A673 (cell line): Measurements from ENCODE around the gene EDN3. TPM values are rescaled to one million over a fixed set of nuclear protein-coding genes. Genes with fewer than 3 reads are reported as not detected.

Experiments
- BruUV-seq: library from RNA; stranded (reverse); fragments of 400-500 nt; replicated peaks from 2 replicates; lab custom pipeline; 2021; lab: Mats Ljungman, UMichigan
- CTCF ChIA-PET: fragments of 300-600 bp; sonication (Branson Sonifier 250); formaldehyde crosslinking; loops from one replicate; lab custom pipeline; 2022; ENCODE audit warnings: antibody characterized with exemption; lab: Charles Lee
- POLR2A ChIA-PET: fragments of 300-600 bp; sonication (Branson Sonifier 250); formaldehyde crosslinking; loops from one replicate; lab custom pipeline; 2022; ENCODE audit warnings: antibody characterized with exemption; ENCODE audit not compliant: low non-redundant PET; lab: Charles Lee
- DNase-seq: peaks from one replicate; pipeline ENCODE4 v3.0.0-alpha.2; 2015; ENCODE audit warnings: low spot score
- H3K27ac ChIP-seq: fragments of 200-600 bp; sonication (generic); 2 replicates; pipeline ENCODE4 v1.5.1; 2016; ENCODE audit warnings: mixed run types, low read depth, mild to moderate bottlenecking, mixed read lengths, antibody characterized with exemption, low read length; ENCODE audit not compliant: poor library complexity, severe bottlenecking
- H3K27me3 ChIP-seq: fragments of 200-600 bp; sonication (generic); replicated peaks from 2 replicates; pipeline ENCODE4 v1.6.1; 2017; ENCODE audit warnings: mixed run types, low read depth, mild to moderate bottlenecking, mixed read lengths, antibody characterized with exemption, low read length; ENCODE audit not compliant: insufficient read depth, poor library complexity
- H3K36me3 ChIP-seq: fragments of 200-600 bp; sonication (generic); 2 replicates; pipeline ENCODE4 v1.6.1; 2016; ENCODE audit warnings: mixed run types, mild to moderate bottlenecking, mixed read lengths, antibody characterized with exemption, low read length; ENCODE audit not compliant: insufficient read depth, poor library complexity, severe bottlenecking
- H3K4me1 ChIP-seq: fragments of 200-600 bp; sonication (generic); 2 replicates; pipeline ENCODE4 v1.6.1; 2017; ENCODE audit warnings: mixed run types, mild to moderate bottlenecking, mixed read lengths, antibody characterized with exemption, low read length; ENCODE audit not compliant: insufficient read depth, poor library complexity, severe bottlenecking
- H3K4me3 ChIP-seq: fragments of 200-600 bp; sonication (generic); 2 replicates; pipeline ENCODE4 v1.5.1; 2016; ENCODE audit warnings: low read depth, mixed run types, mild to moderate bottlenecking, mixed read lengths, low read length; ENCODE audit not compliant: poor library complexity, severe bottlenecking
- H3K9me3 ChIP-seq: fragments of 200-600 bp; sonication (generic); 2 replicates; pipeline ENCODE4 v1.6.1; 2016; ENCODE audit warnings: mixed run types, low read depth, mild to moderate bottlenecking, mixed read lengths, antibody characterized with exemption, low read length; ENCODE audit not compliant: poor library complexity, severe bottlenecking
- CTCF ChIP-seq: fragments of 300-800, 200-600 bp; sonication (generic); conservative IDR thresholded peaks from 2 replicates; pipeline ENCODE4 v1.5.1; 2017; ENCODE audit warnings: low read depth, mild to moderate bottlenecking, antibody characterized with exemption, low read length, moderate library complexity, mixed read lengths
- EZH2 ChIP-seq: fragments of 200-600 bp; sonication (generic); IDR thresholded peaks from 2 replicates; pipeline ENCODE4 v1.6.1; 2017; ENCODE audit warnings: borderline replicate concordance, low read depth, mild to moderate bottlenecking, mixed read lengths, antibody characterized with exemption, low read length; ENCODE audit not compliant: poor library complexity, severe bottlenecking
- intact Hi-C: fragments of 100-400 bp; cut with micrococcal nuclease; formaldehyde crosslinking; loops from one replicate; pipeline ENCODE4 v1.10.0; 2022; ENCODE audit not compliant: unreplicated experiment
- total RNA-seq: library from RNA; stranded (reverse); gene quantifications from 2 replicates; pipeline ENCODE4 v1.2.3, GENCODE V29; 2021

The EDN3 gene
- total RNA-seq, 1 experiment from 2014 or later, result not detected

- Histone ChIP-seq H3K36me3 (no peaks in the 10 kb centered on the region), H3K27me3 (peaks cover 8% of the 10 kb centered on the region), H3K4me3 (no peak overlapping the region), H3K4me1 (no peaks in the 10 kb centered on the region), H3K27ac (no peak overlapping the region), H3K9me3 (no peaks in the 10 kb centered on the region)
- TF ChIP-seq CTCF, result no peak
- no peak for TF ChIP-seq EZH2
- ChIA-PET POLR2A (no interaction called here), CTCF (no interaction called here)
- no TSS peak for BruUV-seq
- DNase-seq, result no peak
- intact Hi-C loops, result no loop called here
These were observed 17.9 kb downstream of the EDN3 start for GRCh38 chr20:59318201-59318790.

- TF ChIP-seq CTCF, result no peak
- no peak for TF ChIP-seq EZH2
- intact Hi-C loops, result no loop called here
- Histone ChIP-seq H3K27ac (no peak overlapping the region), H3K4me3 (no peak overlapping the region), H3K36me3 (no peaks in the 10 kb centered on the region), H3K4me1 (no peaks in the 10 kb centered on the region), H3K27me3 (peaks cover 9% of the 10 kb centered on the region), H3K9me3 (no peaks in the 10 kb centered on the region)
- POLR2A ChIA-PET, result no interaction called here
- DNase-seq, result no peak
- CTCF ChIA-PET, result no interaction called here
- BruUV-seq, result no TSS peak
These were observed 18.4 kb downstream of the EDN3 start for GRCh38 chr20:59318803-59319202.

GRCh38 chr20:59320426-59320825, 20.0 kb downstream of the EDN3 start:
- no peak for TF ChIP-seq CTCF
- no peak for TF ChIP-seq EZH2
- no peak overlapping the region for H3K27ac ChIP-seq
- POLR2A ChIA-PET, result no interaction called here
- DNase-seq, result no peak
- CTCF ChIA-PET, result no interaction called here
- peaks cover 9% of the 10 kb centered on the region for H3K27me3 ChIP-seq
- no peaks in the 10 kb centered on the region for H3K36me3 ChIP-seq
- intact Hi-C loops, result no loop called here
- H3K9me3 ChIP-seq, result no peaks in the 10 kb centered on the region
- H3K4me3 ChIP-seq, result no peak overlapping the region
- no peaks in the 10 kb centered on the region for H3K4me1 ChIP-seq
- BruUV-seq, result no TSS peak
